GM19035 (cell line): ENCODE results near the gene MAFG.
"Not testable (repeated sequence)": the region's sequence is repeated elsewhere in the genome, so short reads cannot be mapped to it uniquely, and the experiment has no call there.

ENCODE experiments used
- ATAC-seq: cut with Tn5 transposase; IDR thresholded peaks from one replicate; pipeline ENCODE4 v1.9.1; 2021; ENCODE audit not compliant: unreplicated experiment

Gene MAFG

GRCh38 chr17:81958633-81959342 lies 31.3 kb upstream of the MAFG start:
- ATAC-seq = no peak

- ATAC-seq = no peak
These were observed 30.3 kb upstream of the MAFG start for GRCh38 chr17:81957691-81958432.

- ATAC-seq = no peak
These were observed 29.4 kb upstream of the MAFG start for GRCh38 chr17:81956607-81957589.

DNA sequence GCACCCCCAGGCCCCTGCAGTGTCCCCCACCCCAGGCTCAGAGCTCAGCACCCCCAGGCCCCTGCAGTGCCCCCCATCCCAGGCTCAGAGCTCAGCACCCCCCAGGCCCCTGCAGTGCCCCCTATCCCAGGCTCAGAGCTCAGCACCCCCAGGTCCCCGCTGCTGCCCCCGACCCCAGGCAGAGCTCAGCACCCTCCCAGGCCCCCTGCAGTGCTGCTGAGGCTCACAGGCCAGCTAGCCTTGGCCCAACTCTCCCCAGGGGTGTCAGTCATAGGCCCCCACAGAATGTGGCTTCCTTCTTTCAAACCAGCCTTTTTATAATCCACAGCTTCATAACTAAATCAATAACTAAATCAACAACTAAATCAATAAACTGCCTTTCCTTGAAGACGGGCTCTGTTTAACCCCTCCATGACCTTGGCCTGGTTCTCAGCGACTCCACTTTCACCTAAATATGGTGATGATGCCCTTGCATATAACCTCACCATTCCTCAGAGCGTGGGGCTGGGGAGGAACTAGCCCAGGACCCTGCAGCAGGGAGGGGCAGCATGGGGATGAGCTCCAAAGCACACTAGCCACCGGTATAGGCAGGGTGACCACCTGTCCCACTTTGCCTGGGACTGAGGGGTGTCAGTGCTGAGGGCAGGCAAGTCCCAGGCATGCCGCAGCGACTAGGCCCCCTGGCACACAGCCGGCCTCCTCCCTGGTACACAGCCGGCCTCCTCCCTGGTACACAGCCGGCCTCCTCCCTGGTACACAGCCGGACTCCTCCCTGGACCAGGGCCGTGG lies 28.4 kb upstream of the MAFG start:
- no peak for ATAC-seq

DNA sequence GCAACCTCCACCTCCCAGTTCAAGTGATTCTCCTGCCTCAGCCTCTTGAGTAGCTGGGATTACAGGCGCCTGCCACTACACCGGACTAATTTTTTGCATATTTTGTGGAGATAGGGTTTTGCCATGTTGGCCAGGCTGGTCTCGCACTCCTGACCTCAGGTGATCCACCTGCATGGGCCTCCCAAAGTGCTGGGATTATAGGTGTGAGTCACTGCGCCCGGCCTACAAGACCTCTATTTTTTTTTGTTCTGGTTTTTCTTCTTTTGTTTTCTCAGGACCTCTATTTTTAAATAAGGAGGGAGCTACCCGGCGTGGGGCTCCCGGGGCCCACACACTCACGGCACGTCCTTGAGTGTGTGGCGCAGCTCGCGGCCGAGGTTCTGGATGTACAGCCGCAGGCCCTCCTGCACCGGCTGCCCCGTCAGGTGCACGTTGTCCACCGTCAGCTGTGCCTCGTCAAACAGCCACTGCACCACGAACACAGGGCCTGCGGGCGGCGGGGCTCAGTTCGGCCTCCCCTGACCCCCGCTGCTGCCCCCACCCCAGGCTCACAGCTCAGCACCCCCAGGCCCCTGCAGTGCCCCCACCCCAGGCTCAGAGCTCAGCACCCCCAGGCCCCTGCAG lies 27.6 kb upstream of the MAFG start:
- ATAC-seq = no peak

DNA sequence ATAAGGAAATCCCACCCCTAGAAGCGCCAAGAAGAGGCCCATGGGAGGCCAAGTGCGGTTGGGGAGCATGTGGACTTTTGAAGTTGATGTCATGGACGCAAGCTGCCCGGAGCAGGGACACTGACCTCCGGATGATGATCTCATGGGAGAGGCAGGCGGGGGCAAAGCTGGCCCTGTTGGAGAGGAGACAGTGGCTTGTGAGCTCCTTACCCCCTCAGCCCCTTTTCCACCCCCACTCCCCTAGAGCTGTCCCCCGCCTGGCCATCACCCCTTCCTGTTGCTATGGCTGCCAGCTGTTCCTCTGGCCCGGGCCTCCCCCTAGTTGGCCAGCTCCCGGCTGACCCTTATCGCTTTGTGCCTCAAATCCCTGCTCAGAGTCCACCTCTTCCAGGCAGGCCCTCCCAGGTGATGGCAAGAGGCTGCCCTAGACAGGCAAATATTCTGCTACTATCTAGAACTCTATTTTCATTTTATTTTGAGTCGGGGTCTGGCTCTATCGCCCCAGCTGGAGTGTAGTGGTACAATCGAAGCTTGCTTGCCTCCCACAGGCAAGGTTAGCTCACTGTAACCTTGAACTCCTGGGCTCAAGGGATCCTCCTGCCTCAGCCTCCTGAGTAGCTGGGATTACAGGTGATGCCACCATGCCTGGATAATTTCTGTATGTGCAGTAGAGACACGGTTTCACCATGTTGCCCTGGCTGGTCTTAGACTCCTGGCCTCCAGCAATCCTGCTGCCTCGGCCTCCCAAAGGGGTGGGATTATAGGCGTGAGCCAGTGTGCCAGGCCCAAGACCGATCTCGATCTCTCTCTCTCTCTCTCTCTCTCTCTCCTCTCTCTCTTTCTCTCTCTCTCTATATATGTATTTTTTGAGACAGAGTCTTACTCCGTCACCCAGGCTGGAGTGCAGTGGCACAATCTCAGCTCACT lies 26.9 kb upstream of the MAFG start:
- ATAC-seq = no peak

DNA sequence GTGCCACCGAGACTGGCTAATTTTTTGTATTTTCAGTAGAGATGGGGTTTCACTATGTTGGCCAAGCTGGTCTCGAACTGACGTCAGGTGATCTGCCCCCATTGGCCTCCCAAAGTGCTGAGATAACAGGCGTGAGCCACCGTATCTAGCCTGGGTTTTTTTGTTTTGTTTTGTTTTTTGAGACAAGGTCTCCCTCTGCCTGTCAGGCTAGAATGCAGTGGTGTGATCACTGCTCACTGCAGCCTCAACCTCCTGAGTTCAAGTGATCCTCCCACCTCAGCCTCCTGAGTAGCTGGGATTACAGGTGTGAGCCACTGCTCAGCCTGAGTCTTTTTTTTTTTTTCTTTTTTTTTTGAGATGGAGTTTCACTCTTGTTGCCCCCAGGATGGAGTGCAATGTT lies 25.9 kb upstream of the MAFG start:
- not testable (repeated sequence) for ATAC-seq

DNA sequence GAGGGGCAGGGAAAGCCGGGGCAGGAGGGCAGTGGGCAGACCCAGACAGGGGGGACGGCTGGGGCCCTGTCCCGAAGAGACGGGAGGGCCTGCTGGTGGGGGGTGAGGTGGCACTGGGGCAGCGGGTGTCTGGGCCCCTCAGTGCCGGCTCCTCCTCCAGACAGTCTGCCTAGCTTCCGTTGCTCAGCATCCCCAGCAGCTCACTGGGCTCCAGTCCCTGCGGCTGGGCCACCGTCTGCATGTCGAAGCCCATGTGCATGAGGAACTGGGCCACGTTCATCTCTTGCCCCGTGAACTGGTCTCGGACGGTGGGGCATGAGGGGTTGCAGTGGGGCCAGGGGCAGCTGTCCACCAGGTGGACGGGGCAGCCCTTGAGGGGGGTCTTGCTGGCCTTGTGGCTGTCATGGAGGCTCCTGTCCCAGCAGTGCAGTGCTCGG lies 25.3 kb upstream of the MAFG start:
- ATAC-seq = no peak

- no peak for ATAC-seq
These were observed 24.5 kb upstream of the MAFG start for GRCh38 chr17:81951785-81952684.

GRCh38 chr17:81950501-81950900 lies 23.0 kb upstream of the MAFG start:
- ATAC-seq = no peak

DNA sequence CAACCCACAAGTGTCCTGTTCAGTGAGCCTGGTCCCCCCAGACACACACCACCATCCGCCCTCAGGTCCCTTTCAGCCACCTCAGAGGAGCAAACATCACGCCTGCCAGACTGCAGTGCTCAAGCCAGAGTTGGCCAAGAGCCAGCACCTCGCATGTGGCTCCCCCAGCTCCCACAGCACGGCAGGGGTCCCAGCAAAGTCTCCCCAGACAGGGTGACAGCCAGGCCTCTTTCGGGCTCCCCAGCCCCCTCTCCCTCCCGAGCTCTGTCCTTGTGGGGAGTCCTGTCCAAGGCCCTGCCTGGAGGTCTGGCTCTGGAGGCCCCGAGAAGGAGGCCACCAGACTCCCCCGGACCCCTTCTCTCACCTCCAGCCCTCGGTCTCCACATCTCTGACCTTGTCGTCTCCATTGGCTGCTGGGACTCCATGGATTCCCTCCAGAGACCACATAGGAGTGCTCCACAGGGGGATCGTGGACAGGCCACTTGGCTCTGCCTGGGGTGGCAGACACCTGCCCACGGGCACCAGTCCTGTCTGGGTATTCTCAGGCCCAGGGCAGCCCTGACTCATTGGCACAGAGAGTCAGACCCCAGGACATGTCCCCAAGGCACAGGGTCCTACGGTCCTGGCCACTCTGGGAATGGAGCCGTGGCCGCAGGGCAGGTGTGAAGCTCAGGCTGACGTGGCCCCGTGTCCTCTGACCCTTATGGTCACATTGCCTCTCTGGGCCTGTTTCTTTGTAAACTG lies 21.3 kb upstream of the MAFG start:
- ATAC-seq = no peak

GRCh38 chr17:81947189-81947588 lies 19.7 kb upstream of the MAFG start, which contains the start of gene MYADML2:
MYADML2 (minus strand) TSS chr17:81947233; CDS start chr17:81941741, 5,492 bp downstream.
- no peak for ATAC-seq

DNA sequence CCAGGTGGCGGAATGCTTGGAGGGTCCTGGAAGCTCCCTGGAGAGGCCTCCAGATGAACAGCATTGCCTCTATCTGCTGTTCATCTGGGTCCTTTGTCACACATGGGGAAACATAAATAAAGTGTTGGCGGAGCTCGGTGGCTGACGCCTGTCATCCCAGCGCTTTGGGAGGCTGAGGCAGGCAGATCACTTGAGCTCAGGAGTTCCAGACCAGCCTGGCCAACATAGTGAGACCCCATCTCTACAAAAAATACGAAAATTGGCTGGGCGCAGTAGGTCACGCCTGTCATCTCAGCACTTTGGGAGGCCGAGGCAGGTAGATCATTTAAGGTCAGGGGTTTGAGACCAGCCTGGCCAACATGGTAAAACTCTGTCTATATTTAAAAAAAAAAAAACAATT lies 17.3 kb upstream of the MAFG start:
- ATAC-seq = no peak

- no peak for ATAC-seq
These were observed 14.6 kb upstream of the MAFG start for GRCh38 chr17:81942167-81942553.

GRCh38 chr17:81941484-81942166 lies 14.1 kb upstream of the MAFG start:
- no peak for ATAC-seq
